ENCODE measurements around the gene DTNB.
A peak's percentile ranks its signal among the peaks of the same experiment; 100 is the strongest.
"Not testable (repeated sequence)": the region's sequence is repeated elsewhere in the genome, so short reads cannot be mapped to it uniquely, and the experiment has no call there.

DTNB gene

DNA sequence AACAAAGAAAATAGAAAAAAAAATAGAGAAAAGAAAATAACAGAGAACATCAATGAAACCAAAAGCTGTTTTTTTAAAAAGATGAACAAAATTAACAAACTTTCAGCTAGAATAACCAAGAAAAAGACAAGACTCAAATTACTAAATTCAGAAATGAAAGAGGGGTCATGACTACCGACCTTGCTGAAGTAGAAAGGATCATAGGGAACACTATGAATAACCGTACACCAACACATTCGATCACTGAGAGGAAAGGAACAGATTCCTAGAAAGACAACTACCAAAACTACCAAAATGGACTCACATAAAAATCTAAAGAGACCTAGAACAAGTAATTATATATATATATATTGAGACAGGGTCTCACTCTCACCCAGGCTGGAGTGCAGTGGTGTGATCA, 37.4 kb upstream of the DTNB start:
- TF ChIP-seq, protein P1, sequence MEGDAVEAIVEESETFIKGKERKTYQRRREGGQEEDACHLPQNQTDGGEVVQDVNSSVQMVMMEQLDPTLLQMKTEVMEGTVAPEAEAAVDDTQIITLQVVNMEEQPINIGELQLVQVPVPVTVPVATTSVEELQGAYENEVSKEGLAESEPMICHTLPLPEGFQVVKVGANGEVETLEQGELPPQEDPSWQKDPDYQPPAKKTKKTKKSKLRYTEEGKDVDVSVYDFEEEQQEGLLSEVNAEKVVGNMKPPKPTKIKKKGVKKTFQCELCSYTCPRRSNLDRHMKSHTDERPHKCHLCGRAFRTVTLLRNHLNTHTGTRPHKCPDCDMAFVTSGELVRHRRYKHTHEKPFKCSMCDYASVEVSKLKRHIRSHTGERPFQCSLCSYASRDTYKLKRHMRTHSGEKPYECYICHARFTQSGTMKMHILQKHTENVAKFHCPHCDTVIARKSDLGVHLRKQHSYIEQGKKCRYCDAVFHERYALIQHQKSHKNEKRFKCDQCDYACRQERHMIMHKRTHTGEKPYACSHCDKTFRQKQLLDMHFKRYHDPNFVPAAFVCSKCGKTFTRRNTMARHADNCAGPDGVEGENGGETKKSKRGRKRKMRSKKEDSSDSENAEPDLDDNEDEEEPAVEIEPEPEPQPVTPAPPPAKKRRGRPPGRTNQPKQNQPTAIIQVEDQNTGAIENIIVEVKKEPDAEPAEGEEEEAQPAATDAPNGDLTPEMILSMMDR (conservative IDR thresholded peaks at IDR 0.05; ENCODE audit: low read depth, low read length): no peak
- H3K4me3 ChIP-seq (ENCODE audit: low read depth, low read length): no peak overlapping the region
- DNase-seq (ENCODE audit: low read depth): no peak

GRCh38 chr2:25709349-25709748, 36.0 kb upstream of the DTNB start:
- no peak overlapping the region for H3K4me3 ChIP-seq (ENCODE audit: low read depth, low read length)
- DNase-seq (ENCODE audit: low read depth): no peak
- TF ChIP-seq, protein P1 (conservative IDR thresholded peaks at IDR 0.05; ENCODE audit: low read depth, low read length): no peak

GRCh38 chr2:25707927-25708590, 34.7 kb upstream of the DTNB start:
- no peak overlapping the region for H3K4me3 ChIP-seq (ENCODE audit: low read depth, low read length)
- TF ChIP-seq, protein P1 (conservative IDR thresholded peaks at IDR 0.05; ENCODE audit: low read depth, low read length): no peak
- DNase-seq (ENCODE audit: low read depth): peak; percentile 7

DNA sequence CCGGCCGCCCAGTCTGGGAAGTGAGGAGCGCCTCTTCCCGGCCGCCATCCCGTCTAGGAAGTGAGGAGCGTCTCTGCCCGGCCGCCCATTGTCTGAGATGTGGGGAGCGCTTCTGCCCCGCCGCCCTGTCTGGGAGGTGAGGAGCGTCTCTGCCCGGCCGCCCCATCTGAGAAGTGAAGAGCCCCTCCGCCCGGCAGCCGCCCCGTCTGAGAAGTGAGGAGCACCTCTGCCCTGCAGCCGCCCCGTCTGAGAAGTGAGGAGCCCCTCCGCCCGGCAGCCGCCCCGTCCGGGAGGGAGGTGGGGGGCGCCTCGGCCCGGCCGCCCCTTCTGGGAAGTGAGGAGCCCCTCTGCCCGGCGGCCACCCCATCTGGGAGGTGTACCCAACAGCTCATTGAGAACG, 32.2 kb upstream of the DTNB start:
- not testable (repeated sequence) for DNase-seq (ENCODE audit: low read depth); H3K4me3 ChIP-seq (ENCODE audit: low read depth, low read length)

DNA sequence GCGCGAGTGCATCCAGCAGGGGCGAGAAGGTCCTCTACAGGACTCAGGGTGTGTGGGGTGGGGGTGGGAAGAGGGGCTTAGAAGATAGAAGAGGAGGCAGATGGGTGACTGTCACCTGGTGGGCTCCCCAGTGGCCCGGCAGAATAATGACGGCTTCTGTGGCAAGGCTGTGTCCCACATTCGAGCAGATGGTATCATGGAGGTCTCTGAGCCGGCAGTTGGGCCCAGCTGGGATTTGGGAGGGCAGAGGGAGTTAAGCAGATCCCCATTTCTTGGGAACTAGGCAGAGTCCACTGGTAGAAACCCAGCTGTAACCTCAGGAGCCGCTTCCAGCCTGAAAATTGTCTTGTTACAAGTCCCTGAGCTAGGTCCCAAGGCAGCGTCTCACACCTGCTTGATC, 28.4 kb upstream of the DTNB start:
- DNase-seq (ENCODE audit: low read depth): no peak
- H3K4me3 ChIP-seq (ENCODE audit: low read depth, low read length): no peak overlapping the region
- TF ChIP-seq, protein P1 (conservative IDR thresholded peaks at IDR 0.05; ENCODE audit: low read depth, low read length): no peak

- H3K4me3 ChIP-seq (ENCODE audit: low read depth, low read length): no peak overlapping the region
- DNase-seq (ENCODE audit: low read depth): peak; percentile 66
- TF ChIP-seq, protein P1 (conservative IDR thresholded peaks at IDR 0.05; ENCODE audit: low read depth, low read length): peak; percentile 82
Measured at GRCh38 chr2:25700221-25700660, 26.9 kb upstream of the DTNB start.

- DNase-seq (ENCODE audit: low read depth): no peak
- no peak overlapping the region for H3K4me3 ChIP-seq (ENCODE audit: low read depth, low read length)
- TF ChIP-seq, protein P1 (conservative IDR thresholded peaks at IDR 0.05; ENCODE audit: low read depth, low read length): no peak
Measured at GRCh38 chr2:25699216-25699615, 25.8 kb upstream of the DTNB start.

All from choroid plexus epithelial cell (primary cell).